IMR-90 (cell line): Measurements from ENCODE around the gene STOX2. TPM values are rescaled to one million over a fixed set of nuclear protein-coding genes. Genes with fewer than 3 reads are reported as not detected.

Source experiments
- ATAC-seq: fragments of 200-7000 bp; cut with Tn5 transposase; 2 replicates; pipeline ENCODE4 v1.9.1; 2020; ENCODE audit warnings: low read depth, mild to moderate bottlenecking, moderate library complexity
- BruUV-seq: library from RNA; stranded (reverse); fragments of 400-500 nt; replicated peaks from 2 replicates; lab custom pipeline; 2021; lab: Mats Ljungman, UMichigan
- CTCF ChIA-PET: fragments of 300-600 bp; formaldehyde crosslinking; extraction: SDS; loops from one replicate; lab custom pipeline; 2021; ENCODE audit warnings: antibody characterized with exemption; lab: Yijun Ruan, JAX
- POLR2A ChIA-PET: fragments of 300-600 bp; sonication (Branson Sonifier 250); formaldehyde crosslinking; loops from one replicate; lab custom pipeline; 2022; ENCODE audit warnings: antibody characterized with exemption; ENCODE audit not compliant: unreplicated experiment; lab: Charles Lee
- DNase-seq: peaks from one replicate; pipeline ENCODE4 v3.0.0; 2013
- H2AFZ ChIP-seq: replicated peaks from 2 replicates; pipeline ENCODE3; 2013; ENCODE audit warnings: low read length, mild to moderate bottlenecking; ENCODE audit not compliant: poor library complexity
- H2AK5ac ChIP-seq: 2 replicates; pipeline ENCODE4 v1.6.1; 2013; ENCODE audit warnings: low read depth, low read length, inconsistent platforms
- H2AK9ac ChIP-seq: replicated peaks from 2 replicates; pipeline ENCODE3; 2013; ENCODE audit warnings: mild to moderate bottlenecking, low read depth, low read length, moderate library complexity; ENCODE audit not compliant: poor library complexity
- H2BK120ac ChIP-seq: 2 replicates; pipeline ENCODE4 v1.6.1; 2013; ENCODE audit warnings: low read depth, low read length, inconsistent platforms
- H2BK15ac ChIP-seq: 3 replicates; pipeline ENCODE4 v1.6.1; 2013; ENCODE audit warnings: low read depth, low read length, inconsistent platforms
- H2BK20ac ChIP-seq: 2 replicates; pipeline ENCODE4 v1.6.1; 2013; ENCODE audit warnings: low read depth, mild to moderate bottlenecking, inconsistent platforms, low read length, moderate library complexity
- H2BK5ac ChIP-seq: 2 replicates; pipeline ENCODE4 v1.6.1; 2013; ENCODE audit warnings: mild to moderate bottlenecking, low read depth, low read length, inconsistent platforms; ENCODE audit not compliant: poor library complexity, severe bottlenecking
- H3K14ac ChIP-seq: replicated peaks from 2 replicates; pipeline ENCODE4 v1.6.1; 2013; ENCODE audit warnings: low read depth, low read length, inconsistent platforms
- H3K18ac ChIP-seq: 2 replicates; pipeline ENCODE4 v1.6.1; 2013; ENCODE audit warnings: low read depth, low read length, control low read depth
- H3K23ac ChIP-seq: 2 replicates; pipeline ENCODE4 v1.6.1; 2013; ENCODE audit warnings: low read depth, low read length, inconsistent platforms
- H3K27ac ChIP-seq: 2 replicates; pipeline ENCODE4 v1.5.1; 2013; ENCODE audit warnings: mild to moderate bottlenecking, control low read depth, low read length; ENCODE audit not compliant: insufficient read depth
- H3K27me3 ChIP-seq: 2 replicates; pipeline ENCODE4 v1.6.1; 2013; ENCODE audit warnings: low read length; ENCODE audit not compliant: control insufficient read depth, insufficient read depth
- H3K36me3 ChIP-seq: 2 replicates; pipeline ENCODE4 v1.6.1; 2013; ENCODE audit warnings: low read length, mixed read lengths; ENCODE audit not compliant: control insufficient read depth, insufficient read depth
- H3K4ac ChIP-seq: 2 replicates; pipeline ENCODE4 v1.6.1; 2013; ENCODE audit warnings: low read depth, low read length, inconsistent platforms
- H3K4me1 ChIP-seq: 2 replicates; pipeline ENCODE4 v1.6.1; 2013; ENCODE audit warnings: low read length, mixed read lengths; ENCODE audit not compliant: control insufficient read depth, insufficient read depth
- H3K4me2 ChIP-seq: 2 replicates; pipeline ENCODE4 v1.6.1; 2013; ENCODE audit warnings: low read depth, mild to moderate bottlenecking, control low read depth, low read length, moderate library complexity
- H3K4me3 ChIP-seq: 2 replicates; pipeline ENCODE4 v1.5.1; 2013; ENCODE audit warnings: low read depth, mild to moderate bottlenecking, control low read depth, low read length, moderate library complexity; ENCODE audit not compliant: insufficient read depth
- H3K56ac ChIP-seq: 2 replicates; pipeline ENCODE4 v1.6.1; 2013; ENCODE audit warnings: low read length, inconsistent platforms; ENCODE audit not compliant: insufficient read depth; ENCODE audit errors: extremely low read depth
- H3K79me1 ChIP-seq, 2 experiments: 2 replicates each; pipeline ENCODE4 v1.6.1; 2013; ENCODE audit warnings: low read length in 2 of 2, inconsistent platforms in 1 of 2, low read depth in 1 of 2
- H3K9ac ChIP-seq: 2 replicates; pipeline ENCODE4 v1.6.1; 2013; ENCODE audit warnings: low read depth, low read length, control low read depth
- H3K9me1 ChIP-seq: 2 replicates; pipeline ENCODE4 v1.6.1; 2013; ENCODE audit warnings: low read length, inconsistent platforms; ENCODE audit not compliant: insufficient read depth
- H3K9me3 ChIP-seq: 2 replicates; pipeline ENCODE4 v1.6.1; 2013; ENCODE audit warnings: low read length; ENCODE audit not compliant: control insufficient read depth, insufficient read depth
- H4K20me1 ChIP-seq: 2 replicates; pipeline ENCODE4 v1.6.1; 2013; ENCODE audit warnings: low read length, inconsistent platforms; ENCODE audit not compliant: insufficient read depth
- H4K5ac ChIP-seq: 2 replicates; pipeline ENCODE4 v1.6.1; 2013; ENCODE audit warnings: mild to moderate bottlenecking, low read depth, low read length, control low read depth
- H4K8ac ChIP-seq, 2 experiments: 2 replicates each; pipeline ENCODE4 v1.6.1; 2013; ENCODE audit warnings: low read depth in 2 of 2, low read length in 2 of 2, control low read depth in 1 of 2, inconsistent platforms in 1 of 2
- H4K91ac ChIP-seq: 2 replicates; pipeline ENCODE4 v1.6.1; 2013; ENCODE audit warnings: low read depth, low read length, inconsistent platforms; ENCODE audit not compliant: insufficient read depth
- BHLHE40 ChIP-seq: fragments of 150-350 bp; IDR thresholded peaks from 2 replicates; pipeline ENCODE4 v1.6.1; 2016; ENCODE audit warnings: mild to moderate bottlenecking, low read depth, low read length
- CEBPB ChIP-seq: IDR thresholded peaks from 2 replicates; pipeline ENCODE4 v1.6.1; 2012; ENCODE audit warnings: low read depth, low read length, improper control_type of control experiment
- CHD1 ChIP-seq: IDR thresholded peaks from 2 replicates; pipeline ENCODE4 v1.6.1; 2012; ENCODE audit warnings: low read depth, low read length, improper control_type of control experiment
- CTCF ChIP-seq: conservative IDR thresholded peaks from 2 replicates; pipeline ENCODE4 v1.5.1; 2012; ENCODE audit warnings: mild to moderate bottlenecking, low read depth, low read length, improper control_type of control experiment
- ELK1 ChIP-seq: fragments of 150-350 bp; IDR thresholded peaks from 2 replicates; pipeline ENCODE4 v1.6.1; 2016; ENCODE audit warnings: low read depth, mild to moderate bottlenecking, low read length, moderate library complexity, borderline replicate concordance
- FOS ChIP-seq: fragments of 150-350 bp; IDR thresholded peaks from 2 replicates; pipeline ENCODE4 v1.6.1; 2016; ENCODE audit warnings: low read depth, low read length
- MAFK ChIP-seq: IDR thresholded peaks from 2 replicates; pipeline ENCODE4 v1.6.1; 2012; ENCODE audit warnings: low read depth, low read length, improper control_type of control experiment
- MAZ ChIP-seq: IDR thresholded peaks from 2 replicates; pipeline ENCODE4 v1.6.1; 2012; ENCODE audit warnings: low read depth, mild to moderate bottlenecking, low read length, improper control_type of control experiment, moderate library complexity, borderline replicate concordance
- MXI1 ChIP-seq: IDR thresholded peaks from 2 replicates; pipeline ENCODE4 v1.6.1; 2012; ENCODE audit warnings: low read depth, mild to moderate bottlenecking, low read length, moderate library complexity, borderline replicate concordance
- NFE2L2 ChIP-seq: fragments of 150-350 bp; IDR thresholded peaks from 2 replicates; pipeline ENCODE4 v1.6.1; 2016; ENCODE audit warnings: low read depth, mild to moderate bottlenecking, low read length
- POLR2A ChIP-seq: IDR thresholded peaks from 2 replicates; pipeline ENCODE4 v1.6.1; 2012; ENCODE audit warnings: mild to moderate bottlenecking, low read depth, low read length
- RFX5 ChIP-seq: IDR thresholded peaks from 2 replicates; pipeline ENCODE4 v1.8.0; 2012; ENCODE audit warnings: low read depth, mild to moderate bottlenecking, low read length, moderate library complexity
- SMC3 ChIP-seq: fragments of 150-350 bp; IDR thresholded peaks from 2 replicates; pipeline ENCODE4 v1.6.1; 2016; ENCODE audit warnings: low read depth, mild to moderate bottlenecking, antibody characterized with exemption, low read length, moderate library complexity
- WGBS, 2 experiments: methylation state at CpG; one replicate each; pipeline versions ENCODE4 v1.1.5 to v1.1.7; 2013; ENCODE audit warnings: missing lambda C conversion rate in 2 of 2; ENCODE audit not compliant: insufficient read length in 1 of 2; ENCODE audit errors: extremely low coverage in 2 of 2; 5-methylcytosine and 5-hydroxymethylcytosine counted together
- dilution Hi-C: fragments of 300-500 bp; cut with HindIII; formaldehyde crosslinking; loops from one replicate; pipeline ENCODE4 v1.14.3; 2018; ENCODE audit warnings: low sequenced_read_pairs; ENCODE audit not compliant: unreplicated experiment
- in situ Hi-C: fragments of 300-500 bp; cut with MboI; formaldehyde crosslinking; loops from 3 replicates; pipeline ENCODE4 v1.14.3; 2019; ENCODE audit warnings: low sequenced_read_pairs, inconsistent platforms, mixed read lengths
- intact Hi-C: fragments of 100-400 bp; cut with micrococcal nuclease; formaldehyde crosslinking; loops from 2 replicates; pipeline ENCODE4 v1.10.0; 2022
- polyA plus RNA-seq, 3 experiments: library from polyadenylated mRNA; depleted of rRNA; stranded (reverse); fragments of >200 nt; gene quantifications; 2 replicates each; pipeline ENCODE4 v1.2.3, GENCODE V29; 2012; ENCODE audit warnings: low replicate concordance in 1 of 3
- total RNA-seq: library from RNA; depleted of rRNA; stranded (reverse); fragments of >200 nt; gene quantifications from 2 replicates; pipeline ENCODE4 v1.2.3, GENCODE V29; 2012
- TF ChIP-seq, protein P1 (sequence below): fragments of 150-350 bp; IDR thresholded peaks from 2 replicates; pipeline ENCODE4 v1.6.1; 2017; ENCODE audit warnings: mild to moderate bottlenecking, antibody characterized with exemption, low read length, low read depth

Gene STOX2
- total and polyA plus RNA-seq, 2 of the 4 experiments (the other 2 are of a cell fraction): 1.1 to 5.4 TPM

DNA sequence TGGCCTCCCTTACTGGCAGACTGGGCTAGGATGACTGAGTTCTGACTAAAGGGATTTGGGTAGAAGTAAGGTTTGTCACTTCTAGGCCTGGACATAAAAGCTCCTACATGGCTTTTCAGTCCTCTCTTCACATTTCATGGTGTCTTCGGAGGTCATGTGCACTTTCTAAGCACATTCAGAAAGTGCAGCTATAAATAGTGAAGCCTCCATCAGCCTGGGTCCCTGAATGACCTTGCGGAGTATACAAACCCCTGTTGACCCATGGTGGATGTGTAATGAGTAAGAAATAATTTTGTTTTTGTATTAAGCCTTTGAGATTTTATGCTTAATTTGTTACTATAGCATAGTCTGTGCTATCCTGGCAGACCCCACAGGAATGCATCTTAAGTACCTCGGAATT, 154.0 kb downstream of the STOX2 start:
- ChIA-PET POLR2A (no interaction called here), CTCF (no interaction called here)
- no peak for TF ChIP-seq RFX5
- TF ChIP-seq MAZ: no peak
- TF ChIP-seq MAFK: no peak
- no peak for TF ChIP-seq CTCF
- TF ChIP-seq MXI1: no peak
- no peak for TF ChIP-seq POLR2A
- no peak for TF ChIP-seq BHLHE40
- TF ChIP-seq FOS: no peak
- no peak for TF ChIP-seq ELK1
- TF ChIP-seq CEBPB: no peak
- TF ChIP-seq, protein P1, sequence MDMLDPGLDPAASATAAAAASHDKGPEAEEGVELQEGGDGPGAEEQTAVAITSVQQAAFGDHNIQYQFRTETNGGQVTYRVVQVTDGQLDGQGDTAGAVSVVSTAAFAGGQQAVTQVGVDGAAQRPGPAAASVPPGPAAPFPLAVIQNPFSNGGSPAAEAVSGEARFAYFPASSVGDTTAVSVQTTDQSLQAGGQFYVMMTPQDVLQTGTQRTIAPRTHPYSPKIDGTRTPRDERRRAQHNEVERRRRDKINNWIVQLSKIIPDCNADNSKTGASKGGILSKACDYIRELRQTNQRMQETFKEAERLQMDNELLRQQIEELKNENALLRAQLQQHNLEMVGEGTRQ: no peak
- no peak for TF ChIP-seq CHD1
- TF ChIP-seq SMC3: no peak
- TF ChIP-seq NFE2L2: no peak
- no peak overlapping the region for H3K56ac ChIP-seq
- ATAC-seq: no peak
- no peak overlapping the region for H3K27ac ChIP-seq
- H3K4ac ChIP-seq: no peak overlapping the region
- H3K79me1 ChIP-seq: no peaks in the 10 kb centered on the region
- H2BK20ac ChIP-seq: no peak overlapping the region
- no peaks in the 10 kb centered on the region for H3K36me3 ChIP-seq
- no peak overlapping the region for H2AK5ac ChIP-seq
- H3K4me1 ChIP-seq: no peaks in the 10 kb centered on the region
- H2BK5ac ChIP-seq: no peak overlapping the region
- no peaks in the 10 kb centered on the region for H3K27me3 ChIP-seq
- no peak overlapping the region for H4K8ac ChIP-seq
- no peak overlapping the region for H2AK9ac ChIP-seq
- H3K14ac ChIP-seq: no peak overlapping the region
- no peaks in the 10 kb centered on the region for H3K9me3 ChIP-seq
- no peak overlapping the region for H3K4me3 ChIP-seq
- H2BK120ac ChIP-seq: no peak overlapping the region
- H4K20me1 ChIP-seq: no peaks in the 10 kb centered on the region
- in situ Hi-C loops (no loop called here), dilution Hi-C loops (no loop called here), intact Hi-C loops (no loop called here)
- H3K18ac ChIP-seq: no peak overlapping the region
- no peak overlapping the region for H3K9ac ChIP-seq
- H3K4me2 ChIP-seq: no peak overlapping the region
- H4K5ac ChIP-seq: no peak overlapping the region
- WGBS, 2 experiments: no CpG with 5 or more reads among the region's 3 CpGs
- no TSS peak for BruUV-seq
- no peak for DNase-seq
- no peak overlapping the region for H4K91ac ChIP-seq
- no peaks in the 10 kb centered on the region for H3K9me1 ChIP-seq
- H3K23ac ChIP-seq: no peak overlapping the region
- no peak overlapping the region for H2AFZ ChIP-seq
- H2BK15ac ChIP-seq: no peak overlapping the region
